ENCODE results near the gene FHIT. TPM values are rescaled to one million over a fixed set of nuclear protein-coding genes. Genes with fewer than 3 reads are reported as not detected.
"Not testable (repeated sequence)": the region's sequence is repeated elsewhere in the genome, so short reads cannot be mapped to it uniquely, and the experiment has no call there.

Gene FHIT
- total RNA-seq, 4 donors from 2014 or later: 3.2 to 10.9 (median 6.4) TPM

GRCh38 chr3:60674870-60675269 lies 576.4 kb downstream of the FHIT start:
- no peak for ATAC-seq (ENCODE audit: low FRiP score)
- no peak for TF ChIP-seq CTCF (IDR thresholded peaks at IDR 0.05)
- no peak for DNase-seq (ENCODE audit: low spot score)

- TF ChIP-seq CTCF (IDR thresholded peaks at IDR 0.05): no peak
- no peak for DNase-seq (ENCODE audit: low spot score)
- ATAC-seq (ENCODE audit: low FRiP score): no peak
Measured at GRCh38 chr3:60673123-60673522, 578.1 kb downstream of the FHIT start.

- ATAC-seq (ENCODE audit: low FRiP score): not testable (repeated sequence)
Measured at GRCh38 chr3:60672337-60672736, 578.9 kb downstream of the FHIT start.

GRCh38 chr3:60669636-60670035 lies 581.6 kb downstream of the FHIT start:
- DNase-seq (ENCODE audit: low spot score): no peak
- no peak for TF ChIP-seq CTCF (IDR thresholded peaks at IDR 0.05)
- ATAC-seq (ENCODE audit: low FRiP score): no peak

More at GRCh38 chr3:60672337-60672736, 578.9 kb downstream of the FHIT start:
- not testable (repeated sequence) for DNase-seq (ENCODE audit: low spot score)

GRCh38 chr3:60660026-60660425 lies 591.2 kb downstream of the FHIT start:
- ATAC-seq (ENCODE audit: low FRiP score) (no peak), DNase-seq (ENCODE audit: low spot score) (no peak)
- no peak for TF ChIP-seq CTCF (IDR thresholded peaks at IDR 0.05)

GRCh38 chr3:60659098-60659497 lies 592.2 kb downstream of the FHIT start:
- ATAC-seq (ENCODE audit: low FRiP score) (no peak), DNase-seq (ENCODE audit: low spot score) (no peak)
- TF ChIP-seq CTCF (IDR thresholded peaks at IDR 0.05): no peak

GRCh38 chr3:60657972-60658371 lies 593.3 kb downstream of the FHIT start:
- no peak for ATAC-seq (ENCODE audit: low FRiP score)
- TF ChIP-seq CTCF (IDR thresholded peaks at IDR 0.05): no peak
- DNase-seq (ENCODE audit: low spot score): no peak

- TF ChIP-seq CTCF (IDR thresholded peaks at IDR 0.05): no peak
- ATAC-seq (ENCODE audit: low FRiP score) (no peak), DNase-seq (ENCODE audit: low spot score) (no peak)
Measured at GRCh38 chr3:60652829-60653228, 598.4 kb downstream of the FHIT start.

All from omental fat pad (tissue), 4 donors.